Right forelimb (tissue), 1 donor: ENCODE data around the gene SLC25A53.

ENCODE experiments used
- DNase-seq: peaks from one replicate; pipeline ENCODE4 v3.0.0-alpha.2; 2018

SLC25A53 gene, protein sequence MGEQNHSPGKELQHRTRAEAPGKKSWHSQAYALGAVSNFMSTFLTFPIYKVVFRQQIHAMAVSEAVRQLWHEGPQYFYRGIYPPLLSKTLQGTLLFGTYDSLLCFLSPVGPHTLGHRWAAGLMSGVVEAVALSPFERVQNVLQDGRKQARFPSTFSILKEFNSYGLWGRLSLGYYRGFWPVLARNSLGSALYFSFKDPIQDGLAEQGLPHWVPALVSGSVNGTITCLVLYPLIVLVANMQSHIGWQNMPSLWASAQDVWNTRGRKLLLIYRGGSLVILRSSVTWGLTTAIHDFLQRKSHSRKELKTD

DNA sequence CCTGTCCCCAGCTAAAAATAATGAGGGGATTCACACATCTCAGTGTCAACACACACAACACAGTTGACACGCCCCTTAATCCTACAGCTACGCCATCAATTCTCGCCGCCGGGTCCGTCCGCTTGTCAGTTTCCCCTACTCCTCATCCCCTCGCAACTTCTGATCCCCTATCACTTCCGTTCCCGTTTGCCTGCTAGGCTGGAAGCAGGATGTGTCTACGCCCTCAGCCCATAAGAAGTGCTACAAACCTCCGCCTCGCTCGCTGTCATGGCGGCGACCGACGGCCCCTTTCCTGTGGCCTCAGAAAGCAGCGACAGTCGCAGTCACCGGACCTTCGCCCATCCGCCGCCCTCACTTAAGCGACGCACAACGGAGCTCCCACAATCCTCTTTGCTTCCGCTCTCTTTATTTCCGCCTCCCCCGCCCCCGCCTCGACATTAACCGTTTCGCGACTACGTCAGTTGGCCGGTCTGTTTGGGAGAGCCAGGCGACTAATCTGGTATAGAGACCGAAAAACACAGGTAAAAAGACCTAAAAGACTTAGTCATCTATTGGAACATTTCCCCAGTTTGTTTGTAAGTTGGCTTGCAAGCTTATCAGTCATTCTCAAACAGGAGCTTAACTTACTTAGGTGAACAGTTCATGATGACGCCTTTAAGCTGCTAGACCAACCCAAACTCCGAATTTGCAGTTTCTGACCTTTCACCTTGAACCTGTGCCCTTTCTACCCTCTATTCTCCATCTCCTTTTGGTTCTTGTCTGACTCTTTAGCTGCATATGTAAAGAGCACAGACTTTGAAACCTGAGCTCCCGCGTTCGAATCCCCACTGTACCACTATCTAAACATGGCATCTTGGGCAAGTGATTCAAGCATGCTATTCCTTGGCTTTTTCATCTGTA, at the start of gene SLC25A53:
Gene SLC25A53 (minus strand): TSS at position 380 of the 900 bp plus-strand sequence. CDS start 51,752 bp downstream, outside the sequence.
- peak; percentile 85 for DNase-seq

DNA sequence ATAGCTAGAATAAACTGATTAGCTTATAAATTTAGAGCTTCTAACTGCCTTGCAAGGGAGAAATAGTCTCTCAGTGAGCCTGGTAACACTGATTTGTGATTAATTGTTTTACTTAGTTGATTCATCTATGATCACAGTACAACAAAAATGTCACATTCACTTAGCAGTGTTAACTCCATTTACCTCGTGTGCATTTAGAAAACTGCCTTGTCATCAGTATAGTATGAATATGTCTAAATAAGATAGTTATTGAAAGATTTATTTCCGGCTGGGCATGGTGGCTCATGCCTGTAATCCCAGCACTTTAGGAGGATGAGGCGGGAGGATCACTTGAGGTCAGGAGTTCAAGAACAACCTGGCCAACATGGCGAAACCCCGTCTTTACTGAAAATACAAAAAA, 48.7 kb upstream of the SLC25A53 start:
- DNase-seq = no peak

DNA sequence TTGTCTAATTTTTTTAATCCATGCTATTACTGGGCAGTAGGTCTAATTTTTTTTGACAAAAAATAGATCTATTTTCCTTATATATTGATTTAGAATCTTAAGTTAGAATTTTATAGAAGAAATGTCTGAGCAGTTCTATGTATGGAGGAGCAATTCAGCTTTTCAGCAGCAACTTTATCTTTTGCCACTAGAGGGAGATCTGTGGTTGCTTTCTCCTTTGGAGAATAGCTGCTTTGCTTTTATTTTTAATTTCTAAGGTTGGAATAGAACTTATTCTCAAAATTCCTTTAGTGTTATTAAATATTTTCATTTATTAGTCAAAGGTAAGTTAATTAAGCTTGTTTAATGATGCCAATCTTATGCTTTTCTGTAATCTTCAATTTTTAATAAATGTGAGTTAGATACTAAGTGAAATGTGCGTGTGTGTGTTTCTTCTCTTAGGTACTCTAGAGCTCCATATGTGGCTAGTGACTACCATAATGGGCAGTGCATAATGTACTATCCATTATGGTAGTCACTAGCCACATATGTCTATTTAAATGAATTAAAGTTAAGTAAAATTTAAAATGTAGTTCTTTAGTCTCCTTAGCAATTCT, 38.8 kb upstream of the SLC25A53 start:
- no peak for DNase-seq

DNA sequence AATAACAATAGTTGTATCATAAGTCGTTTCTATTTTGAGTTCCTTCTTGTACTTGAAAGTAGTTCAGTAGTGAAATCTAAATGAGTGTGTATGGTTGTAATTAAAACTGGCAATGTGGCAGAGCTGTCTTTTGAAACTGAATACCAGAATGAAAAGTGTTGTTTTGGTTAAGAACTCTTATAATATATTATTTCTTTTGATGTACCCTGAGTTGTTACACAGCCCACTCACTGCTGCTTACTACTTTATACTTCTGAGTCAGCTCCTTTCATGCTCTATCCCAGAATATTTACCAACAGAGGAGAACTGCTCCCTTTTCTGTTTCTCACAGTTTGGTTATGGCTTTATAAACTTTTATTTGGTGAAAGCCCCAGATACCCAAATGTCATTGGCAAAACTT, 38.2 kb upstream of the SLC25A53 start:
- DNase-seq = no peak

DNA sequence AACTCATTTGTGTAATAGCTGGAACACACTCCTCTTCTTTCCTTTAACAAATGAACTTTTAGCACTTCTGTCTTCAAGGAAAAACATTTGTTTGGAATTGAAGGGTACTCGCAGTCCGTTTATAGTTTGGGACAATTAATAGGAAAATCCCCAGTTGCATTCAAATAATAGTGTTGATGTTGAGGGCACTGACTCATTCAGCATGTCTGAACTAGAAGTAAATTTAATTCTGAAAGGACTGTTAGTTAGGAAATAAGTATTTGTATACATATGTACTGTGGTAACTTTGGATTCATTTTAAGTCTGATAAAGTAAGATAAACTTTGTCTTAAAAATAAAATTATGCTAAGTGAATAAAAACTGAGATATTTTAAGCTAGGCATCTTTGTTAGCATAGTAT, 36.7 kb upstream of the SLC25A53 start:
- DNase-seq = no peak

DNA sequence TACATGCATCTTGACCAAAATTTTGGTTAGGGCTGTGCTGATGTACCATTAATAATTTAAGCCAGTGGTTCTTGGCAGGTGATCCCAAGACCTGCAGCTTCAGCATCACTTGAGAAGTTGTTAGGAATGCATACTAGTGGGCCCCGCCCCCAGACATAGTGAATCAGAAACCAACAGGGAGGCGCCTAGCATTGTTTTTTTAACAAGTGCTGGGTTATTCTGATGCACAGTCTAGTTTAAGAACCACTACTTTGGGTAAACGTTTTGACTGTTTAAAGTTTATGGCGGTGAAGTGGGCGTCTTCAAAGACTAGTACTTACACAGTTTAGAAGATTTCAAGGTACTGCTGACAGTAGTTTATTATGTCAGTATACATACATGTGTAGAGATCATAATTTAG, 33.0 kb upstream of the SLC25A53 start:
- no peak for DNase-seq

DNA sequence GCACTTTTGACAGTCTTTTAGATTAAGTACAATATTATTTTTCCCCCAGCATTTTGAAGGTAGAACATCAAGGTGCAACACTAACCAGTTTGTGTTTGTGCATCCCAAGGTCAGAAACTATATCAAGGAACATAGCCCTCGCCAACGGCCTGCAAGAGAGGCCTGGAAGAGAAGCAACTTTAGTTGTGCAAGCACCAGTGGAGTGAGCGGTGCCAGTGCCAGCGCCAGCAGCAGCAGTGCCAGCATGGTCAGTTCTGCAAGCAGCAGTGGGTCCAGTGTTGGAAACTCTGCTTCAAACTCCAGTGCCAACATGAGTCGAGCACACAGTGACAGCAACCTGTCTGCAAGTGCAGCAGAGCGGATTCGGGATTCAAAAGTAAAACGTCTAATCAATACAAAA, 31.1 kb upstream of the SLC25A53 start:
- DNase-seq = no peak

DNA sequence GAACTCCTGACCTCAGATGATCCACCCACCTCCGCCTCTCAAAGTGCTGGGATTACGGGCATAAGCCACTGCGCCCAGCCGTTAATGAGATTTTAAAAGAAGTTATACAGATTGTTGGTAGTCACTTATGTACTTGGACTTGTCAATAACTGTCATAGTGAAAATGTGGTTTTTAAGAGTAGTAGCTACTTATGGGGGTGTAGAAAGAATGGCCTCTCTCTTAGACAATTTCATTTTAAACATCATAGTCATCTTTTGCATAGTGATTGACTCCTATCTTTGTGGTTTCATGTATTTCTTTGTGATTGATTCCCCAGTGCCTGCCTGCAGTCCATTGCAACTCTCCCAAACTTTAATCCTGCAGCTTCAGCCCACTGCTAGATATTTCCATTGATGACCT, 26.9 kb upstream of the SLC25A53 start:
- DNase-seq = no peak

DNA sequence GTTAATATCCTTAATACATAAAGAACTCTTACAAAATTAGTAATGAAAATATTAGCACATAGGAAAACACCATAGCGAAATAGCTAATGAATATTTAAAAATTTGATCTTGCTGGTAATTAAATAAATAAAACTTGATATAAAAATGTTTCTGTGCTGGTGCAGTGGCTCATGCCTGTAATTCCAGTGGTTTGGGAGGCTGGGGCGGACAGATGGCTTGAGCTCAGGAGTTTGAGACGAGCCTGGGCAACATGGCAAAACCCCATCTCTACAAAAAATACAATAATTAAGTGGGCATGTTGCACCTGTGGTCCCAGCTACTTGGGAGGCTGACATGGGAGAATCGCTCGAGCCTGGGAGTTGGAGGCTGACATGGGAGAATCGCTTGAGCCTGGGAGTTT, 17.0 kb upstream of the SLC25A53 start:
- no peak for DNase-seq

DNA sequence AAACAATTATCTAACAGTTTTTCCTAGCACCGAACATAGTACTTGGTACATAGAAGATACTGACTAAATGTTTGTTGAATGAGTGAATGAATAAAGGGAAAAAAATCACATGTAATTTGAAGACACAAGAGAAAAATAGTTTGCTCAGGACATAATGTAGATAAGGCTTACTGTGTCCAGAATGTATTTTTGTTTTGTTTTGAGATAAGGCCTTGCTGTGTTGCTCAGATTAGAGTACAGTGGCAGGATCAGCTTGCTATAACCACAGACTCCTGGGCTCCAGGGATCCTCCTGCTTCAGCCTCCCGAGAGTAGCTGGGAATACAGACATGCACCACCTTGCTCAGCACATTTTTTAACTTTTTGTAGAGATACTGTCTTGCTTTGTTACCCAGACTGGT, 16.0 kb upstream of the SLC25A53 start:
- no peak for DNase-seq

DNA sequence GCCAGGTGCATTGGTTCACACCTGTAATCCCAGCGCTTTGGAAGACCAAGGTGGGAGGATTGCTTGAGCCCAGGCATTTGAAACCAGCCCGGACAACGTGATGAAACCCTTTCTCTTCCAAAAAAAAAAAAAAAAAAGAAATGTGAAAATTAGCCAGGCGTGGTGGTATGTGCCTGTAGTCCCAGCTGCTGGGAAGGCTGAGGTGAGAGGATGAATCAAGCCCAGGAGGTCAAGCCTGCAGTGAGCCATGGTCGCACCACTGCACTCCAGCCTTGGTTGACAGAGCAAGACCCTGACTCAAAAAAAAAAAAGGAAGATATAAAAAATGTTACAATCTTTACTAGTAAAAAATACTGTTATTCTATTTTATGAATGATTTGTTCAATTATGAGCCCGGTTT, 15.3 kb upstream of the SLC25A53 start:
- DNase-seq = no peak

DNA sequence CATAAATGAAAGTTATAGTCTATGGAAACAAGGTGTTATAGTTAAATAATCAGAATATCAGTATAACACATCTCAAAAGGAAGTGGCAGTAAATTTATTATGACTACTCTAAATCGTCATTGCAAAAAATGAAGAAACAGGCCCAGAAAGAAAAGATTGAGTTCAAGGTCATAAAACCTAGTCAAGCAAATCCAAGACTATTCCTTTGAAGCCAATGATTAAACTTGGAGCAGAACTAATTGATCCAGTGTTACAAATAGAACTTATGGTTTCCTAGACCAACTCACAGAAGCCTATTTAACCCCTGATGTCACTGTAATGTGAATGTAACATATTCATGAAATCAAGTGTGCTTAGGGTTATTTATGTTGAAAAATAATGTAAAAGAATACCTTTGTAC, 11.3 kb upstream of the SLC25A53 start:
- DNase-seq = no peak

DNA sequence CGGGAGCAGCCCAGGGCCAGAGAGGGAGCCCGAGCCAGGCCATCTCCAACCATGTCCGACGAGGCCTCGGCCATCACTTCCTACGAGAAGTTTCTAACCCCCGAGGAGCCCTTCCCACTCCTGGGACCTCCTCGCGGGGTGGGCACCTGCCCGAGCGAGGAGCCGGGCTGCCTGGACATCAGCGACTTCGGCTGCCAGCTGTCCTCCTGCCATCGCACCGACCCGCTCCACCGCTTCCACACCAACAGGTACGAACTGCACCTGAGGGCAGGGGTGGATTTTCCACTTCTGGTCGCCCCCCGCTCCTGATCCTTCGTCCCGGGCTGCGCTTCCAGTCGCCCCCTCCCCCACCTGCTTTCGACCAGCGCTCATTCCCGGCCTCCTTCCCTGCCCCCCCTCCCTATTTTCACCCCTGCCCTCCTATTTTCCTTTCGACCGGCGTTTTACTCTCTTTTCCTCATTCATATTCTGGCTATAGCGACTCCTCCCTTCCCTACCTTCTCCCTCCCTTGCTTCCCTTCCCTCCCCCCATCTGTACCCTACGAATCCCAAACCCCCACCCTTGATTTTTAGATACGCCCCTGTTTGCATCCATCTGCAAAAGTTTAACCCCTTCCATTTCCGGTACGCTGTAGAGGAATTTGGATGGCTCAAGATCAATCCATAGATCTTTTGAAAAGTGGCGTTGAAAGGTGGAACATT, 10.1 kb upstream of the SLC25A53 start:
- DNase-seq = peak; percentile 43

DNA sequence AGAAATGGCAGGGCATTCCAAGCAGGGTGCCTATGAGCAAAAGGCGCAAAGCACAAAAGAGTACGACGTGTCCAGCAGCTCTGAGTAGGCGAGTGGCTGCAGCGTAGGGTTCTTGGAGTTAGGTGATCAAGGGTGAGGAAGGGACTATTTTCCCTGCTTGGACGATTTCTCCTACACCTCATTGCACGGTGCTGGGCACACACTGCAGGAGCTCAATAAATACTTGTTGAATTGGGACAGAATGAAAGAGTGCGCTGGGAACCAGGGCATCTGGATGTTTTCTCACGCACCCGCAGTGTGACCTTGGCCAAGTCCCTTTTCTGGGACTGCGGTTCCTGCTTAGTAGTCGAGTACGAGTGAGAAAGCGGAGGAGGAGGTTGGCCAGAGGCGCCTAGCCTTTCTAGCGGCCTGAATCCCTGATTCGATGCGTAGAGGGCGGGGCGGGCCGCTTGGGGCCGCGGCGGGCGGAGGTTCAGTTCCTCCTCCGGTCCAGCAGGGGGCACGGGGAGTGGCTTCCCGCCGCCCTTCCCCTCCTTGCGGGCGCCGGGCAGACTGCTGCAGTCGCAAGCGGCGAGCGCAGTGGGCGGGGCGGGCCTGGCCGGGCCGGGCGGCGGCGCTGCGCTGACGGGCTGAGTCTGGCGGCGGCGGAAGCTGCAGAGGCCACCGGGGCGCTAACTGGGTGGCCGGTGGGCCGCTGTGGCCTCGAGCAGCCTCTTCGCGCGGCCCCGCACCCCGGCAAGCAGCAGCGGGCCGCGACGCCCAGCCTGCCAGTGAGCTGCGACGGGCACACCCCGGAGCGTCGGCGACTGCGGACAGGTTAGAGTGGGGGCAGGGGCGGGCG, 9.3 kb upstream of the SLC25A53 start, which contains the start of gene FAM199X:
Gene FAM199X (plus strand): TSS at position 560 of the 841 bp plus-strand sequence. CDS start 333 bp downstream, outside the sequence.
- DNase-seq = peak; percentile 87

DNA sequence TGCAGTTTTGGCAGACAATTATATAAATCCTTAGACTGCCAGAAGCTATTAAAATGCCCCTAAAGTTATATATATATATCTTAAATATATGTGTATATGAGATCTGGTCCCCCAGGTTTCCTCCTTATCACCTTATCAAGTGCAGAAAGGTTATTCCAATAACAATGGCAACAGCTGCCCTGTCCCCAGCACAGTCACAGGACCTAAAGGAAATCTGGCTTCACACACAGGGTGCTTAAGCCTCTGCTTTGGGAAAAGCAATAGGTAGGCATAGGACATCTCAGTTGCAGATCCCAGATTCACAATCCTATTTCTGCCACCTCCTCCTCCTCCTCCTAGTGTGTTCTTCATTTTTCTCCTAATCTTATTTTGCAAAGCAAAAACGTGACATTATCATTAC, 5.8 kb downstream of the SLC25A53 start:
- DNase-seq = no peak

DNA sequence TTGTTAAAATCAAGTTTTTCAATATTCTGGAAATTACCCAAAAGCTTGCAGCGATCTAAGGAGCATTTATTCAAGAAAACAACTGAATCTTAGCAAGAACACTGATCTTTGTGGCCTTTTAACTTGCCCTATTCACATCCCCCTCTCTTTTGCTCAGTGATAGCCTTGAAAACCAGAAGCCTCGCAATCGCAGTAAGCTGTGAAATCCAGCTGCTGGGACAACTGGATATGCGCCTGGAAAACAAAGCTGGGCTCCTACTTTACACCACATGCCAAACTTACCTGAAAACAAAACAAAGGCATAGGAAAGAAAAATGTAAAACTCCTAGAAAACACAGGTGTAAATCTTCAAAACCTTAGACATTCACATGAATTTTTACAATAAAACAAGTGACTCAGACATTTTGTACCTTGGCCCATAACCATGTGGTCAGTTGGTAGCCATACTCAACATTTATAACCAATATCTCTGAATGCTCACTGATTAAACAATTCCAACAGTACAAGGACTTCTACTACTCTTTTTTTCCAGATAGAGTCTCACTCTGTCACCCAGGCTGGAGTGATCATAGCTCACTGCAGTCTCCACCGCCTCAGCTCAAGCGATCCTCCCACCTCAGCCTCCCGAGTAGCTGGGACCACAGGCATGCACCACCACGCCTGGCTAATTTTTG, 15.6 kb downstream of the SLC25A53 start:
- DNase-seq = no peak

DNA sequence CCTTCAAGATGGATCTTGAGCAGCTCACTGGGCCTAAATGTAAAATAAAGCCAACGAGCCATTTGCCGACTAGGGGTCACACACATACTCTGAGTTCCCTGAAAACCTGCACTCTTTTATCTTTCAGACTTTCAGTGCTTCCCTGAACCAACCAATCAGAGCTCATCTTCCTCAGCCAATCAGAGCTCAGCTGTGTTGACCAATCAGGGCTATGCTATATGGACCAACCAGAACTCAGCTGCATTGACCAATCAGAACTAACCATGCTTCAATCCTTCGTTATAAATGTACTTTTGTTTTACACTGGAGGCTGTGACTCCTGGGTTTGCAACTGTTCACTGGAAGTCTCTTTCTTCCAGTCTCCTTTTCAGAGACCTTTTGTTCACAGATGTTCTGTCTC, 19.3 kb downstream of the SLC25A53 start:
- no peak for DNase-seq

DNA sequence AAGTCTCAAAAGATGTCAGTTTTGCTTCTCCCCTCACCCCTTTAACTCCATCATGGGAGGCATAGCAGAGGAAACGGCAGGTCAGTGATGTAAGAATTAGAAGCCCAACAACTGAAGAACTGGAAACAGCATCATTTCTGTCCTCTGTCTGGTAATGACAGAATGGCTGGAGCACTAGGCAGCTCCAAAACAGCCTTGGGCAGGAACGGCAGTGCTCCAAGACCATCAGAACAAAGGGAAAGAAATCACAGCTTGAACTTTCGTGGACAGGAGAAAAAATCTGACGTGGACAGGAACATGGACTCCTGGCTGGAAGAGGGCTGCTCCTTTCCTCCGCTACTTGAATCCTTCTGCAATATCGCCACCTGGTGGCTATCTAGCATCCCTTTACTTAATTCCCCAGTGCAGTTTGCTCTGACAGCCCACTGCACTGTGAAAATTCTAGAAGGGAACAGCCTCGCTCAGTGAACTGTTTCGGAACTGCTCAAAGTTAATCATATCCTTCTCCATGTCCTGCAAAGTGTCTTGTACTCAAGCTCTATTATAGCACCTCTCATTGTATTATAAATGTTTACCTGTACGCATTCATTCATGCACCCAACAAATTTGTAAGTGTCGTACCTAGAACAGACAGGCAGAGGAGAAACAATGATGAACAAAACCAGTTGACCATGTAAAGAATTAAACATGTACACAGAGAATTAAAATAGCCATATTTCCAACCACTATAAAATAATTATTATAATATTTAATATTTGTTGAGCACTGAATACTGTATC, 20.4 kb downstream of the SLC25A53 start:
- peak; percentile 74 for DNase-seq

DNA sequence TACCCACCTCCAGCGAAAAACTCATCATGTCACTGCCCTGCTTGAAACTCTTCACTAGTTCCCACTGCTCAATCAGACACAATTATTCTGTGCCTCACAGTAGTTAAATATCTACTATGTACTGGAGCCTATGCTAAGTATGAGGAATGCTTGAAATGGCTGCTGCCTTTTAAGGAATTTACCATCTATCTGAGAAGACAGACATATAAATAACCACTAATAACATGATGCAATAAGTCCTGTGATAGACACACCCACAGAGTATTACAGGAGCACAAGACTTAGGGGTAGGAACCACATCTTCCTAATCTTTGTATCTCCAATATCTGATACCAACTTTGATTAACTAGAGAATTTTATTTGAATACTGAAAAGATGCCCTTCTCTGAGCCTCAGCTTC, 21.1 kb downstream of the SLC25A53 start:
- DNase-seq = no peak

DNA sequence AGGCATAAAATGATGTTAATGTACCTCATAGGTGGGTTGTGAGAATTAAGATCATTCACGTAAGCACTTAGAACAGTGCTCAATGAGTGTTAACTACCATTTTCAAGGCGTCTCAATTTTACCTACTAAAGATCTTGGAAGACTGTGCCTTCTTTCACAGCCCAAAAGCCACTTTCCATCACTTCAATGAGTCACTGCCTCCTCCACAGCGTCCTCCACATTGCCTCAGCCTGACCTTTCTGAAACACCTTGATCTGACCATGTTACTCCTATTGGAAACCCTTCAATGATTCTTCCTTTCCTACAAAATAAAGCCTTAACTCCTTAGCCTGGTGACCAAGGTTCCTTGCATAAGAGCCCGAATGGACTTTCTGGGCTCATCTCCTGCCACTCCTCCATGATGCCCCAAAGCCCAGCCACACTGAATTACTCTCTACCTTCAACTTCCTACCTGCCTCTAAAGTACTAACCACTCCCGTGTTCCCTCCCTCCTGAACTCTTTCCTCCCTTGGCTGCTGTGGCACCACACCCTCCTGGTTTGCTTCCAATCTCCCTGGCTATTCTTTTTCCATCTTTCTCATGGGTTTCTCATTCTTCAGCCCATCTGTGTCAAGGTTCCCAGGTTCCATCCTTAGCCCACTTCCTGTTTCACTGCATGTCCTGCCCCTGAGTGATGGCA, 22.1 kb downstream of the SLC25A53 start:
- DNase-seq = no peak
